HG03442 (cell line): ENCODE results near the gene NBPF3.
"Not testable (repeated sequence)": the region's sequence is repeated elsewhere in the genome, so short reads cannot be mapped to it uniquely, and the experiment has no call there.

Experiments used
- ATAC-seq: cut with Tn5 transposase; IDR thresholded peaks from one replicate; pipeline ENCODE4 v1.9.1; 2021; ENCODE audit warnings: mild to moderate bottlenecking, moderate library complexity; ENCODE audit not compliant: unreplicated experiment

NBPF3 gene, protein sequence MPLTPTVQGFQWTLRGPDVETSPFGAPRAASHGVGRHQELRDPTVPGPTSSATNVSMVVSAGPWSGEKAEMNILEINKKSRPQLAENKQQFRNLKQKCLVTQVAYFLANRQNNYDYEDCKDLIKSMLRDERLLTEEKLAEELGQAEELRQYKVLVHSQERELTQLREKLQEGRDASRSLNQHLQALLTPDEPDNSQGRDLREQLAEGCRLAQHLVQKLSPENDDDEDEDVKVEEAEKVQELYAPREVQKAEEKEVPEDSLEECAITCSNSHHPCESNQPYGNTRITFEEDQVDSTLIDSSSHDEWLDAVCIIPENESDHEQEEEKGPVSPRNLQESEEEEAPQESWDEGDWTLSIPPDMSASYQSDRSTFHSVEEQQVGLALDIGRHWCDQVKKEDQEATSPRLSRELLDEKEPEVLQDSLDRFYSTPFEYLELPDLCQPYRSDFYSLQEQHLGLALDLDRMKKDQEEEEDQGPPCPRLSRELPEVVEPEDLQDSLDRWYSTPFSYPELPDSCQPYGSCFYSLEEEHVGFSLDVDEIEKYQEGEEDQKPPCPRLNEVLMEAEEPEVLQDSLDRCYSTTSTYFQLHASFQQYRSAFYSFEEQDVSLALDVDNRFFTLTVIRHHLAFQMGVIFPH

DNA sequence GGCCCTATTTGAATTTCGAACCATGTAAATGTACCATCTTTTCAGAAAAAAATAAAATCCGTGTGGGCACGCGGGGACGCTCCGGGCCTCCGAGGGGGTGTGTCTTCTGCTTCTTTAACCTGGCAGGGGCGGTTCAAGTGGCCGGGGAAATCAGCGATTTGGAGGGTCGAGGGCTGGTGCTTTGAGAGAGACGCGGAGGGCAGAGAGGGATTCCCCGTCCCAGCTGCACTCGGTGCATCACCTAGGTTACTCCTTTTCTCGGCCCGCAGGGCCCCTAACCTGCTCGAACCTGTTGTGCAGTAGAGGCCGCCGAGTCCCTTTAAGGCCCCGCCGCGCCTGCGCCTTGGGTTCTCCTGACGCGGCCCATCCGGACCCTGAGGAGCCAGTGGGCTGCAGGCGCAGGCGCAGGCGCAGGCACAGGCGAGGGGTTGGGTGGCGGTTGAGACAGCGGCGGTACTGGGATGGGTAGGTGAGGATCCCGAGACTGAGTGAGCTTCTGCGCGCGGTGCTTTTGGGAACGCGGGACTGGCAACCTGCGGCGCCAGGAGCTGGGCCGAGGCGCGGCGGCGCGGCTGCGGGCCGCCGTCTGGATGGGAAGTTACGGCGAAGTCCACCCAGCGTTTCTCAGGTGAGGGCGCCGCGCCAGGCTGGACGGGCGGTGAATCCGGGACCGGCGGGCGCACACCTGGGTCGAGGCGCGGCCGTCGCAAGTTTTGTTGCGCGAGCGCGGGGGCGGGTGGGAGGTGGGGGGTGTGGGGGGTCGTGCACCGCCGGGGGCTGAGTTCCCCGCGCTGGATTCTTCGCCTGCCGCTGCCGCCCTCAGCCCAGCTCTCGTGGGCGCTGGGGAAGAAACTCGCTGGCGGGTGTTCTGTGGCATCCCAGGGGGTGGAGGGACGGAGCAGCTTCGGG is at the start of gene NBPF3:
NBPF3 (plus strand) TSS at position 417 of the 909 bp plus-strand sequence. CDS start 4,950 bp downstream, outside the sequence.
- peak; percentile 58 for ATAC-seq

DNA sequence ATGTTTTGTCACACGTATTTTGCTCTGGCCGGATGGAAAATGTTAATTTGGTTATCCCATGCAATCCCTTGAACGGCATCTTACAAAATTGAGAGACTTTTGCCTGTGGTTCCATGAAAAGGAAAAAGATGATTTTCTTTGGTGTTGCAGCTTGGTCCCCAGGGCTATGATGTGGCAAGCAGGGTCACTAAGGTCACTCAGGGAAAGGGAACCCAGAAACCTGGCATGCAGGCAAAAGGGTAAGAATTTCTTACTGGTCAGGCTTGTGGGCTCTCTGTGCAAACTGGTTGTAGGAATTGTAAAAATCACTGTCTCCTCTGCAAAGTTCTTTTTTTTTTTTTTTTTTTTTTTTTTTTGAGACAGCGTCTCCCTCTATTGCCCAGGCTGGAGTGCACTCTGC is 48.4 kb upstream of the NBPF3 start:
- no peak for ATAC-seq

DNA sequence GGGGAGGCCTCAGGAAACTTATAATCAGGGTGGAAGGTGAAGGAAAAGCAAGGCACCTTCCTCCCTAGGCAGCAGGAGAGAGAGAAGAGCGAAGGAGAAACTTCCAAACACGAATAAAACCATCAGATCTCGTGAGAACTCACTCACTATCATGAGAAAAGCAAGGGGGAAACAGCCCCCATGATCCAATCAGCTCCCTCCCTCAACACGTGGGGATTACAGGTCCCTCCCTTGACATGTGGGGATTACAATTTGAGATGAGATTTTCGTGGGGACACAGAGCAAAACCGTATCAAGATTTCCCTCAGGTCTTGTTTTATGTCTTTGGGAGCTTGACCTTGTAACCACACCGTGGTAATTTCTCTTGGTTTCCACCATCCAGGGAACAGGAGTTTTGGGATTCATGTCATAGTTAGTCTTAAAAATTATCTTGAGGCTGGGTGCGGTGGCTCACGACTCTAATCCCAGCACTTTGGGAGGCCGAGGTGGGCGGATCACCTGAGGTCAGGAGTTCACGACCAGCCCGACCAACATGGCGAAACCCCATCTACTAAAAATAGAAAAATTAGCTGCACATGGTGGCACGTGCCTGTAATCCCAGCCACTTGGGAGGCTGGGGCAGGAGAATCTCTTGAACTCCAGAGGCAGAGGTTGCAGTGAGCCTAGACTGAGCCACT is 47.2 kb upstream of the NBPF3 start:
- no peak for ATAC-seq

DNA sequence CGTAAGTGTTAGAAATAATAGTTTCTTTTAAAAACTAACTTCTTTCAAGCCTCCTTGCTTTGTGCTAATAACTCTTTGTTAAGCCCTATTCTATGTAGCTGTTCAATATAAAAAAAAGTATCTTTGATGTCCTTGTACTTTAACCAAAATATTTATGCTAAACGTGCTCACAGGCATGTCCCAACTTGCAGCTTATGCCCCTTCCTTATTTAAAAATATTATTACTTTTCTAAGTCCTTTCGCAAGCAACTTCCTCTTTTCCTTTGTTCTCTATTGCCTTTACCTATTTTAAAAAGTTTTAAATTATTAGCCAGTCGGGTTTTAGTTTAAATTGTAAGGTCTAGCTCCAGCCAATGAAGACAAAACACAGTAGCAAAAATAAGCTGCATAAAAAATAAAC is 43.4 kb upstream of the NBPF3 start:
- ATAC-seq = no peak

DNA sequence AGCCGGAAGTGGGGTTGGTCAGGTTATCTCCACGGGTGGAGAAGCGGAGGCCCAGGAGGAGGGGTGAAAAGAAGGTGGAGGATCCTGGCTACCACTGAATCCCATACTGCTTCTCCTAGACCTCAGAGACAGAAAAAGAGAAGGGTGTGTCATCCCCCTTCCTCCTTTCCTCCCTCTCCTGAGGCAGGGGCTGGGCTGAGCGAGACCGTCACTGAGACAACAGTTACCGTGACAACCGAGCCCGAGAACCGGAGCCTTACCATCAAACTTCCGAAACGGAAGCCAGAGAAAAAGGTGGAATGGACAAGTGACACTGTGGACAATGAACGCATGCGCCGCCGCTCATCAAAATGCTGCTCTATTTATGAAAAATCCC is 42.1 kb upstream of the NBPF3 start:
- ATAC-seq = no peak

DNA sequence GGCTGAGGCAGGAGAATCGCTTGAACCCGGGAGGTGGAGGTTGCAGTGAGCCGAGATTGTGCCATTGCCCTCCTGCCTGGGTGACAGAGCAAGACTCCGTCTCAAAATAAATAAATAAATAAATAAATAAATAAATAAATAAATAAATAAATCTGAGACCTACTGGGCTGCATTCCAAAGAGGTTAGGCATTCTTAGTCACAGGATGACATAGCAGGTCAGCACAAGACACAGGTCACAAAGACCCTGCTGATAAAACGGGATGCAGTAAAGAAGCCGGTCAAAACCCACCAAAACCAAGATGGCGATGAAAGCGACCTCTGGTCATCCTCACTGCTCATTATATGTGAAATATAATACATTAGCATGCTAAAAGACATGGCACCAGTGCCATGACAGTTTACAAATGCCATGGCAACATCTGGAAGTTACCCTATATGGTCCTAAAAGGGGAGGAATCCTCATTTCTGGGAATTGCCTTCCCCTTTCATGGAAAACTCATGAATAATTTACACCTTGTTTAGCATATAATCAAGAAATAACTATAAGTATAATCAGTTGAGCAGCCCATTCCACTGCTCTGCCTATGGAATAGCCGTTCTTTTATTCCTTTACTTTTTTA is 38.1 kb upstream of the NBPF3 start:
- ATAC-seq = not testable (repeated sequence)

DNA sequence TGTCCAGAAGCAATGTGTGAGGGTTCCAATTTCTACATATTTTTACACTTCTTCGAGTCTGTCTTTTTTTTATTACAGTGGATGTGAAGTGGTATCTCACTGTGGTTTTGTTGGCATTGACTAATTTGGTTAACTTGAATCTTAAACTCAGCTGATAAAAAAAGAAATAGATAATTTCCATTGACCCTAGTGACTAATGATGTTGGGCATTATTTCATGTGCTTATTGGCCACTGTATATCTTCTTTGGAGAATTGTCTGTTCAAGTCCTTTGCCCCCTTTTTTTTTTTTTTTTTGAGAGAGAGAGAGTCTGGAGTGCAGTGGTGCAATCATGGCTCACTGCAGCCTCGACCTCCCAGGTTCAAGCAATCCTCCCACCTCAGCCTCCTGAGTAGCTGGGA is 33.3 kb upstream of the NBPF3 start:
- no peak for ATAC-seq

DNA sequence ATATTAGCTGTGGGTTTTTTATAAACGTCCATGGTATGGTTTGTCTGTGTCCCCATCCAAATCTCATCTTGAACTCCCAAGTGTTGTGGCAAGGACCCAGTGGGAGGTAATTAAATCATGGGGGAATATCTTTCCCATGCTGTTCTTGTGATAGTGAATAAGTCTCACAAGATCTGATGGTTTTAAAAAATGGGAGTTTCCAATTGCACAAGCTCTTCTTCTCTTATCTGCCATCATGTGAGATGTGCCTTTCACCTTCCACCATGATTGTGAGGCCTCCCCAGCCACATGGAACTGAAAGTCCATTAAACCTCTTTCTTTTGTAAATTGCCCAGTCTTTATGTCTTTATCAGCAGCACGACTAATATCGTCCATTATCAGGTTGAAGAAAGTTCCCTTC is 30.0 kb upstream of the NBPF3 start:
- not testable (repeated sequence) for ATAC-seq

DNA sequence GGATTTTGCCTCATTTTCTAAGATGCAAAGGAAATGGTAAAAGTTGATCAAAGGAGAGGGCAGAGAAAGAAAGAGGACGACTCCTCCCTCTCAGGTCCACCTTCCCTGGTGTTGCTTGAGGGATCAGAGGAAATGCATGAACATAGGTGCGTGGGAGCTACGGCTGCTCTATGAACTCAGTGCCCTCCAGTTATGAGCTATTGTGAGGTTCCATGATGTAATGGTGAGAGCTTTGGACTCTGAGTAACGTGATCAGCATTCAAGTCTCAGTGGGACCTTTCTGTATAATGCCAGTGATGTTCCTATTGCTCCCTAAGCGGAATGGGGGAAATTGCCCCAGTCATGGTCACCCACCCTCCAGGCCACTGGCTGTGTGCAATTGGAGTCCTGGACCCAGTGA is 25.9 kb upstream of the NBPF3 start:
- no peak for ATAC-seq

DNA sequence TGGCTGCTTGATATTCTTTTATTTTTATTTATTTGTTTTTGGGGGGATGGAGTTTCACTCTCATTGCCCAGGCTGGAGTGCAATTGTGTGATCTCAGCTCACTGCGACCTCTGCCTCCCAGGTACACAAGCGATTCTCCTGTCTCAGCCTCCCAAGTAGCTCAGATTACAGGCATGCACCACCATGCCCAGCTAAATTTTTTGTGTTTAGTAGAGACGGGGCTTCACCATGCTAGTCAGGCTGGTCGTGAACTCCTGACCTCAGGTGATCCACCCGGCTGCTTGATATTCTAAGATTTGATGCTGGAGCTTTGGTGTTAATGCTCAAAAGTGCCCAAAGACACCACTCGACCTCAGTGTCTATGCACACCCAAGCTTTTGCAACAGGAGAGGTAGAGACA is 19.6 kb upstream of the NBPF3 start:
- ATAC-seq = not testable (repeated sequence)

DNA sequence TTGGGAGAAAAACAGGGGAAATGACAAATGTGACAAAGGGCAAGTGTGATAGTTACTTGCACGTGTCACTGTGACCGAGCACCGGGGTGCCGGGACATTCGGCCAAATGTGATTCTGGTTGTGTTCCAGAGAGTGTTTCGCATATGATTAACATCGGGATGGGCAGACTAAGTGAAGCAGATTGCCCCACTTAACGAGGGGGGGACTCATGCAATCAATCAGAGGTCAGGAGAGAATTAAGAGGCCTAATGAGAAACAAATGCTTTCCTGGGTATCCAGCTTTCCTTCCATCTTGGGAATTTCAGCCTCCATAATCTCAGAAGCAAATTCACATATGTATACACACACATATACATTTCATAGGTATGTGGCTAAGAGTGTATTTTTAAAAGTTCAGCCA is 18.6 kb upstream of the NBPF3 start:
- ATAC-seq = not testable (repeated sequence)

DNA sequence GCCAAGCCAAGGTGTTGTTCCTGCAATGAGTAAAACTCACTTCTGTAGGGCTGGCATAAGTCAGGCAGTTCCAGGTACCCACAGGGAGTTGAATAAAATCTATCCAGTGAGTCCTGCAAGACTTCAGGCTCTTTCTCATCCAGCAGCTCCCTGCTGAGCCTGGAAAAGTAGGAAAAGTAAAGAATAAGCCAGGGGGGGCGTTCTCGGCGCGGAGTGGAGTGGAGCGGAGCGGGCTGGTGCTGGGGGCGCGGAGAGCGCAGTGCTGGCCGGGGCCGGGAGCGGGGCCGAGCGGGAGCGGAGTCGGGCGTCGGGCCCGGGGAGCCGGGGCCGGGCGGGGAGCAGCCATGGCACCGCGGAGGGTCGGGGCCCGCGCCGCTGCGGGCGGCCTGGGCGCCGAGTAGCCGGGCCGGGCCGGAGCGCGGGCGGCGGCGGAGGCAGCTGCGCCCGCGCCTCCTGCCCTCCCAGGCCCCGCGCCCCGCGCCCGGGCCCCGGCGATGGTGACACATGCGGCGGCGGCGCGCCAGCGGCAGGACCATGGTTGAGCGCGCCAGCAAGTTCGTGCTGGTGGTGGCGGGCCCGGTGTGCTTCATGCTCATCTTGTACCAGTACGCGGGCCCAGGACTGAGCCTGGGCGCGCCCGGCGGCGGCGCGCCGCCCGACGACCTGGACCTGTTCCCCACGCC is 12.0 kb upstream of the NBPF3 start:
- not testable (repeated sequence) for ATAC-seq

DNA sequence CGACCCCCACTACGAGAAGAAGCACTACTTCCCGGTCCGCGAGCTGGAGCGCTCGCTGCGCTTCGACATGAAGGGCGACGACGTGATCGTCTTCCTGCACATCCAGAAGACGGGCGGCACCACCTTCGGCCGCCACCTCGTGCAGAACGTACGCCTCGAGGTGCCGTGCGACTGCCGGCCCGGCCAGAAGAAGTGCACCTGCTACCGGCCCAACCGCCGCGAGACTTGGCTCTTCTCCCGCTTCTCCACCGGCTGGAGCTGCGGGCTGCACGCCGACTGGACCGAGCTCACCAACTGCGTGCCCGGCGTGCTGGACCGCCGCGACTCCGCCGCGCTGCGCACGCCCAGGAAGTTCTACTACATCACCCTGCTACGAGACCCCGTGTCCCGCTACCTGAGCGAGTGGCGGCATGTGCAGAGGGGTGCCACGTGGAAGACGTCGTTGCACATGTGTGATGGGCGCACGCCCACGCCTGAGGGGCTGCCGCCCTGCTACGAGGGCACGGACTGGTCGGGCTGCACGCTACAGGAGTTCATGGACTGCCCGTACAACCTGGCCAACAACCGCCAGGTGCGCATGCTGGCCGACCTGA is 11.4 kb upstream of the NBPF3 start:
- not testable (repeated sequence) for ATAC-seq

DNA sequence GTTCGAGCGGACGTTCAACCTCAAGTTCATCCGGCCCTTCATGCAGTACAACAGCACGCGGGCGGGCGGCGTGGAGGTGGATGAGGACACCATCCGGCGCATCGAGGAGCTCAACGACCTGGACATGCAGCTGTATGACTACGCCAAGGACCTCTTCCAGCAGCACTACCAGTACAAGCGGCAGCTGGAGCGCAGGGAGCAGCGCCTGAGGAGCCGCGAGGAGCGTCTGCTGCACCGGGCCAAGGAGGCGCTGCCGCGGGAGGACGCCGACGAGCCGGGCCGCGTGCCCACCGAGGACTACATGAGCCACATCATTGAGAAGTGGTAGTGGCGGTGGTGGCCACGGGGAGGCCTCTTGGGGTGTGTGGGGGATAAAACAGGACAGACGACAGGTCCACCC is 10.7 kb upstream of the NBPF3 start:
- ATAC-seq = not testable (repeated sequence)

DNA sequence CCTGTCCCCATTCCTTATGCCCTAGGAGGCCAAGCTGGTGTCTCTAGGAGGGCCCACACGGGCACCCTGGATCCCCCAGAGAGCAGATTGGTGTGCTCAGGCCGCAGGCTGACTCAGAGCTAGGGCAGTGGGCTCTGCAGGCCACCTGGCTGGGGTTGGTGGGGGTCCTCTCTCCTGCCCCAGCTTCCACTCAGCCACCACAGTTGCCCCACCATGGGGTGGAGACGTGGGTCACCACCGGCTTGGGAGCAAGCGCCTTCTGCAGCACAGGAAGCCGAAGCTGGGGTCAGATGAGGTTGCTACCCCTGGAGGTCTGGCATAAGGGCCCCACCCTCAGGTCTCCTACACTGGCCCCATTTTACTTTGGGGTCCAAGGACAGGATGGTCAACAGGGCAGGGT is 9.1 kb upstream of the NBPF3 start:
- not testable (repeated sequence) for ATAC-seq

DNA sequence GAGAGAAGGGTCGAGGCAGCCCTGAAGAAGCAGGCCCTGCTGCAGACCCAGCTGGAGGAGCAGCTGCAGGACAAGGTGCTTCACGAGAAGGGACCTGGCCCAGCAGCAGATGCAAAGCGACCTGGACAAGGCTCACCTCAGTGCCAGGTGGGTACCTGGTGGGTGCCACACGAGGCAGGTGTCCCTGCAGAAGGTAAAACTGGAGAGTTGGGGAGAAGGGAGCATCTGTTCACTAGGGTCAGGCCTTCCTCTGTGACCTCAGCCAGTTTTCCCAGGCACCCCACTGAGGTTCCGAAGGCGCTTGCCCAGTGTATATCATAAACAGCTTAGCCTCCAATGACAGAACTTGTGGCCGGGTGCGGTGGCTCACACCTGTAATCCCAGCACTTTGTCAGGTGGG is 5.5 kb upstream of the NBPF3 start:
- ATAC-seq = no peak

DNA sequence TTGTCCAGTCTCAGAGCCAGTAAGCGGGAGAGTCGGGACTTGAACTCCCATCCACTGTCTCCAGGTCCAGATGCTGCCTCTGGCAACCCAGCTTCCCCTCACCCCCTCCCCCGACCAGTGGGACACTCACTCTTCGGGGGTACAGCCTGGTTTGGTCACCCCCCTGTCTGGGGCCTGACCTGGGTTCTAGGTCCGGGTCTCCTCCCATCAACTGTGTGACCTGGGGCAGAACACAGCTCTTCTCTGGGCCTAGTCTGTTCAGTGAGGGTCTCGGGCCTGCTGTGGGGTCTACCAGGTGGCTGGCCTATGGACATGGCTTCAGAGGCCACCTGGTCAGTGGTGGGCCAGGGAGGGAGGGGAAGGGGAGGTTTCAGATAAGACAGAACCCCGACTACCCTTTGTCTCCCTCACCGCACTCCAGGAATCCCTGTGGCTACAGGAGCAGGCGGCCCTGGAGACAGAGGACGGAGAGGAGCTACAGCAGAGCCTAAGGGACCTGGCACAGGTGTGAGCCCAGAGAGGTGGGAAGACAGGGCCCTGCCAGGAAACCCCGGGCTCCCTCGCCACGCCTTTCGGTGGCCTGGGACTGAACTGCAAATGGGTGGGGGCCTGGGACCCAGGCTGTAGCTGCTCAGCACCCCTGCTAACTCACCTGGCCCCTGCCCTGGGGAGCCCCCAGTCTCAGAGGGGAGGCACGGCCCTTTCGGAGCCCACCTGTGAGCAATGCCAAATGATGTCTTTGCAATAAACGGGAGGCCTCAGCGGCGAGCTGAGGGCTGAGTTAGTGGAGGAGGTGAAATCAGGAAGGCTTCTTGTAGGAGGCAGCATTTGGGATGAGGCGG is 4.1 kb upstream of the NBPF3 start:
- ATAC-seq = no peak

DNA sequence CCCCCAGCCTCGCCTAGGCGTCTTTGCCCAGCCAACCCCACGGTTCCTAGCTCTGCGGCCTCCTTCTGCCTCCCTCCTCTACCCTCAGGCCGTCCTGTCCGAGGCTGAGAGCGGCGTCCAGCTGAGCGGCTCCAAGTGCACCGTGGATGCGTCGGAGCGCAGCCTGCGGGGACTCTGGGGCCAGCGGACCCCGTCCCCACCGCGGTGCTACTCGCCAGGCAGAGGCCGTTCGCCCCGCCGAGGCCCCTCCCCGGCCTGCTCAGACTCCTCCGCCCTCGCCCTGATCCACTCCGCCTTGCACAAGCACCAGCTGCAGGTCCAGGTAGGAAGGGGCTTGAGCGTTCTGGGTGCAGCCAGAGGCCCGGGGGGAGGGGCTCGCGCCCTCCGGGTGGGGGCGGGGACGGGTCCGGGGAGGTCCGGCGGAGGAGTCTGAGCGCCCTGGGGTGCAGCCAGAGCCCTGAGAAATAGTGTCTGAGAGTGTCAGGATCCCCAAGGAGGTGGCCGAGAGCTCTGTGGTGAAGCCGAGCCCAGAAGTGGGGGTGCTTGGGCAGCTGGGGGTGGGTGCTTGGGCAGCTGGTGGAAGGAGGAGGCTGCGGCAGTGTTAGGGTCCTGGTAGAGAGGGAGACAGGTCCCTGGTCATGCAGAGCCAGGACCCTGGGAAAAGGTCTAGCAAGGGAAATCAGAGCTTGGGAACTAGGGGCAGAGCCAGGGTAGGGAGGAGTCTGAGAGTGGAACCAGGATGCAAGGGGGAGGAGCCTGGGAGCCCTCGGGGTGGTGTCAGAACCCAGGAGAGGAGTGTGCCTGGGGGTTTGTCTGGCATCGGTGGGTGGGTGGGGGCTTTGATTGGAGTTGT is 3.2 kb upstream of the NBPF3 start:
- ATAC-seq = no peak
